Measurements from ENCODE around the gene AP2A1. TPM values are rescaled to one million over a fixed set of nuclear protein-coding genes. Genes with fewer than 3 reads are reported as not detected.
A peak's percentile ranks its signal among the peaks of the same experiment; 100 is the strongest.

The AP2A1 gene
- total and polyA plus RNA-seq, 9 donors: 37.8 to 126 (median 88.1) TPM

GRCh38 chr19:49840736-49841249, 74.0 kb downstream of the AP2A1 start:
- intact Hi-C loops (cut with DNase I): no loop called here
- H3K27ac ChIP-seq: no peak overlapping the region

DNA sequence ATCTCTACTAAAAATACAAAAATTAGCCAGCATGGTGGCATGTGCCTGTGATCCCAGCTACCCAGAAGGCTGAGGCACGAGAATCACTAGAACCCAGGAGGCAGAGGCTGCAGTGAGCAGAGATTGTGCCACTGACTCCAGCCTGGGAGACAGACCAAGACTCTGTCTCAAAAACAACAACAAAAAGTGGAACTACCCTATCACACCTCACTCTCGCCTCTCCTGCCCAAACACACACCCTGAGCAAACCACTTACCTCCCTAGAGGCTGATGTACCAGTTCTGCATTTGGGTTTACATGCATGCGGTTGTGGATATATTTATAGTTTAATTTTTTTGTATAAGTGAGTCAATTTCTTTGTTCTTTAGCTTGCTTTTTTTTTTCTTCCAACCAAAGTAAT, 76.5 kb downstream of the AP2A1 start:
- Histone ChIP-seq H3K27ac (no peak overlapping the region), H3K4me3 (no peak overlapping the region), H3K27me3 (no peaks in the 10 kb centered on the region), H3K4me1 (ENCODE audit: insufficient read depth) (no peaks in the 10 kb centered on the region), H3K36me3 (no peaks in the 10 kb centered on the region), H3K9me3 (no peaks in the 10 kb centered on the region)
- intact Hi-C loops (cut with DNase I): no loop called here
- WGBS, 3 donors: 84 to 90% (median 87%) methylated on average over 3 of the region's 3 CpGs
- no peak for TF ChIP-seq CTCF (IDR thresholded peaks at IDR 0.05)
- TF ChIP-seq EP300 (IDR thresholded peaks at IDR 0.05): no peak
- TF ChIP-seq POLR2A (IDR thresholded peaks at IDR 0.05): no peak
- no peak for DNase-seq

More at GRCh38 chr19:49840736-49841249, 74.0 kb downstream of the AP2A1 start:
- Histone ChIP-seq H3K27me3 (no peaks in the 10 kb centered on the region), H3K4me3 (no peak overlapping the region), H3K9me3 (no peaks in the 10 kb centered on the region), H3K36me3 (no peaks in the 10 kb centered on the region), H3K4me1 (ENCODE audit: insufficient read depth) (no peaks in the 10 kb centered on the region)
- TF ChIP-seq EP300 (IDR thresholded peaks at IDR 0.05) (no peak), CTCF (IDR thresholded peaks at IDR 0.05) (no peak), POLR2A (IDR thresholded peaks at IDR 0.05) (no peak)
- WGBS, 3 donors: 88 to 91% (median 90%) methylated on average over 17 of the region's 17 CpGs
- DNase-seq: peak in 1 of 5 donors; percentile 36

DNA sequence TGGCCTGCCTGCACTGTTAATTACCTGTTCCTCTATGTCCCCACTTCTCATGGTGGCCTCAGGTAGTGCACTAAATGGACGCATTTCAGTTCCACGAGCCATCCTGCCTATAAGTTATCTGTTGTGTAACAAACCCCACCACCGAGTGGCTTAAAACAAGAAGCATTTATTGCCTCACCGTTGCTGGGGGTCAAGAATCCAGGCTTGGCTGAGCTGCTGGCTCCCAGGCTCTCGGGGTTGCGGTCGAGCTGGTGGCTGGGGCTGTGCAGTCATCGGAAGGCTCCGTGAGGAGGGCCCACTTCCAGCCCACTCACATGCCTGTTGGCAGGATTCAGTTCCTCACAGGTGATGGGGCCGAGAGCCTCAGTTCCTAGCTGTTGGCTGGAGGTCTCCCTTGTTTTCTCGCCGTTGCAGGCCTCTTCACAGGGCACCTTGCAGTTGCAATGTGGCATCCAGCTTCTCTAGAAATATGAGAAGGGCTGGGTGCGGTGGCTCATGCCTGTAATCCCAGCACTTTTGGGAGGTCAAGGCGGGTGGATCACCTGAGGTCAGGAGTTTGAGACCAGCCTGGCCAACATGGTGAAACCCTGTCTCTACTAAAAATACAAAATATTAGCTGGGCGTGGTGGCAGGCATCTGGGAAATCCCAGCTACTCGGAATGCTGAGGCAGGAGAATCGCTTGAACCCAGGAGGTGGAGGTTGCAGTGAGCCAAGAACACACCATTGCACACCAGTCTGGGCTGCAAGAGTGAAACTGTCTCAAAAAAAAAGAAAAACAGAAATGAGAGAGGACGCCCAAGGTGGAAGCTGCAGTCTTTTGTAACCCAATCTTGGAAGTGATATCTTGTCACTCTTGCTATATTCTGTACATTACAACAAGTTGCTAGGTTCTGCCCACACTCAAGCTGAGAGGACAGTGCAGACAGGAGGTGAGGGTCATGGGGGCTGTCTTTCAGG, 77.6 kb downstream of the AP2A1 start:
- DNase-seq: no peak
- TF ChIP-seq EP300 (IDR thresholded peaks at IDR 0.05): no peak
- TF ChIP-seq POLR2A (IDR thresholded peaks at IDR 0.05): no peak
- TF ChIP-seq CTCF (IDR thresholded peaks at IDR 0.05): no peak
- no peaks in the 10 kb centered on the region for H3K36me3 ChIP-seq
- H3K27me3 ChIP-seq: no peaks in the 10 kb centered on the region
- no peak overlapping the region for H3K4me3 ChIP-seq
- H3K9me3 ChIP-seq: no peaks in the 10 kb centered on the region
- intact Hi-C loops (cut with DNase I): no loop called here
- 79 to 84% (median 79%) methylated on average over 18 of the region's 18 CpGs for WGBS, 3 donors
- no peak overlapping the region for H3K27ac ChIP-seq
- H3K4me1 ChIP-seq (ENCODE audit: insufficient read depth): no peaks in the 10 kb centered on the region

DNA sequence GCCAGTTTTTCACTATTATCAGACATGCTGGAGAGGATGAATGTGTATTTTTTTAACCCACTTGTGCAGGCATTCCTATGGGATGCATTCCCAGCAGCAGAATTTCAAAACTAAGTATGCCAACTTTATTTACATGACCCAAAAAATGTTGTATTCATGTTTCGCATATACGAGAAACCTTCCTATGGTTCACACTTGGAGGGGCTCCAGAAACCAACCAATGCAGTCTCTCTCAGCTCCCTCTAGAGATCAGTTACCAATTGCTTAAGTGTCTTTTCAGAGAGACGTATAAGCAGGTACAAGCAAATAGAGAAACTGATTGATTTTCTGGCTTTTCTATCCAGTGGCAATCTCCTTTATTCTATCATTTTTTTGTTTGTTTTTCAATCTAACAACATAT, 78.6 kb downstream of the AP2A1 start:
- Histone ChIP-seq H3K27me3 (no peaks in the 10 kb centered on the region), H3K4me1 (ENCODE audit: insufficient read depth) (peaks cover 2% of the 10 kb centered on the region), H3K36me3 (no peaks in the 10 kb centered on the region), H3K4me3 (no peak overlapping the region), H3K9me3 (no peaks in the 10 kb centered on the region), H3K27ac (no peak overlapping the region)
- no peak for DNase-seq
- 41 to 43% (median 42%) methylated on average over 3 of the region's 3 CpGs for WGBS, 3 donors
- TF ChIP-seq CTCF (IDR thresholded peaks at IDR 0.05) (no peak), POLR2A (IDR thresholded peaks at IDR 0.05) (no peak)
- intact Hi-C loops (cut with DNase I): no loop called here
